Mucosa of rectum (tissue), 2 donors: Measurements from ENCODE around the gene ANGPT4.

ENCODE experiments used
- H3K27ac ChIP-seq, 2 donors: one replicate each; pipeline ENCODE4 v1.7.0; 2013; ENCODE audit warnings: inconsistent platforms in 2 of 2, low read depth in 2 of 2, low read length in 2 of 2
- H3K27me3 ChIP-seq, 2 donors: one replicate each; pipeline ENCODE4 v1.7.0; 2013; ENCODE audit warnings: low read length in 2 of 2; ENCODE audit not compliant: control insufficient read depth in 2 of 2, insufficient read depth in 2 of 2
- H3K36me3 ChIP-seq, 2 donors: one replicate each; pipeline ENCODE4 v1.7.0; 2013; ENCODE audit warnings: low read length in 2 of 2; ENCODE audit not compliant: control insufficient read depth in 2 of 2, insufficient read depth in 2 of 2
- H3K4me1 ChIP-seq, 2 donors: one replicate each; pipeline ENCODE4 v1.7.0; 2013; ENCODE audit warnings: low read length in 2 of 2, mild to moderate bottlenecking in 1 of 2; ENCODE audit not compliant: control insufficient read depth in 2 of 2, insufficient read depth in 2 of 2
- H3K4me3 ChIP-seq, 2 donors: one replicate each; pipeline ENCODE4 v1.7.0; 2013; ENCODE audit warnings: low read length in 2 of 2
- H3K9ac ChIP-seq, 2 donors: one replicate each; pipeline ENCODE4 v1.7.0; 2013; ENCODE audit warnings: low read length in 2 of 2, low read depth in 1 of 2, mild to moderate bottlenecking in 1 of 2
- H3K9me3 ChIP-seq, 2 donors: one replicate each; pipeline ENCODE4 v1.7.0; 2013; ENCODE audit warnings: low read length in 2 of 2; ENCODE audit not compliant: control insufficient read depth in 2 of 2
- donor health status: healthy.
- donor health status: Normal muscosa, but diverticular disease.

Gene ANGPT4

GRCh38 chr20:955656-956055 lies 39.5 kb upstream of the ANGPT4 start:
- H3K27me3 ChIP-seq = peaks cover 7 to 16% of the 10 kb centered on the region in 2 donors
- no peak overlapping the region for H3K4me3 ChIP-seq
- no peak overlapping the region for H3K27ac ChIP-seq
- no peaks in the 10 kb centered on the region for H3K9me3 ChIP-seq
- H3K9ac ChIP-seq = no peak overlapping the region
- H3K4me1 ChIP-seq = no peaks in the 10 kb centered on the region
- H3K36me3 ChIP-seq = no peaks in the 10 kb centered on the region

GRCh38 chr20:955111-955510 lies 39.0 kb upstream of the ANGPT4 start:
- Histone ChIP-seq H3K9ac (no peak overlapping the region), H3K4me3 (no peak overlapping the region), H3K27me3 (peaks cover 7 to 16% of the 10 kb centered on the region in 2 donors), H3K4me1 (no peaks in the 10 kb centered on the region), H3K9me3 (no peaks in the 10 kb centered on the region), H3K36me3 (no peaks in the 10 kb centered on the region), H3K27ac (no peak overlapping the region)

- H3K27me3 ChIP-seq = peaks cover 7 to 9% of the 10 kb centered on the region in 2 donors
- no peak overlapping the region for H3K4me3 ChIP-seq
- H3K4me1 ChIP-seq = no peaks in the 10 kb centered on the region
- no peak overlapping the region for H3K9ac ChIP-seq
- no peak overlapping the region for H3K27ac ChIP-seq
- H3K9me3 ChIP-seq = no peaks in the 10 kb centered on the region
- H3K36me3 ChIP-seq = no peaks in the 10 kb centered on the region
Observed at GRCh38 chr20:953742-954141, 37.6 kb upstream of the ANGPT4 start.

- no peak overlapping the region for H3K27ac ChIP-seq
- H3K4me1 ChIP-seq = no peaks in the 10 kb centered on the region
- no peak overlapping the region for H3K9ac ChIP-seq
- peaks cover 7 to 9% of the 10 kb centered on the region in 2 donors for H3K27me3 ChIP-seq
- no peaks in the 10 kb centered on the region for H3K9me3 ChIP-seq
- H3K4me3 ChIP-seq = no peak overlapping the region
- no peaks in the 10 kb centered on the region for H3K36me3 ChIP-seq
Observed at GRCh38 chr20:952196-952795, 36.2 kb upstream of the ANGPT4 start.

GRCh38 chr20:951384-952169 lies 35.4 kb upstream of the ANGPT4 start:
- no peaks in the 10 kb centered on the region for H3K4me1 ChIP-seq
- H3K27me3 ChIP-seq = peaks cover 7 to 9% of the 10 kb centered on the region in 2 donors
- H3K9ac ChIP-seq = no peak overlapping the region
- no peak overlapping the region for H3K4me3 ChIP-seq
- H3K27ac ChIP-seq = no peak overlapping the region
- no peaks in the 10 kb centered on the region for H3K9me3 ChIP-seq
- H3K36me3 ChIP-seq = no peaks in the 10 kb centered on the region

GRCh38 chr20:949717-950116 lies 33.6 kb upstream of the ANGPT4 start:
- Histone ChIP-seq H3K36me3 (no peaks in the 10 kb centered on the region), H3K4me3 (no peak overlapping the region), H3K9ac (no peak overlapping the region), H3K27ac (no peak overlapping the region), H3K27me3 (peaks cover 0 to 6% of the 10 kb centered on the region in 2 donors), H3K9me3 (no peaks in the 10 kb centered on the region), H3K4me1 (no peaks in the 10 kb centered on the region)

GRCh38 chr20:946826-947225 lies 30.7 kb upstream of the ANGPT4 start:
- Histone ChIP-seq H3K9ac (no peak overlapping the region), H3K4me3 (no peak overlapping the region), H3K36me3 (no peaks in the 10 kb centered on the region), H3K9me3 (no peaks in the 10 kb centered on the region), H3K27me3 (peaks cover 0 to 2% of the 10 kb centered on the region in 2 donors), H3K27ac (no peak overlapping the region), H3K4me1 (no peaks in the 10 kb centered on the region)

- H3K36me3 ChIP-seq = no peaks in the 10 kb centered on the region
Observed at GRCh38 chr20:945841-946240, 29.7 kb upstream of the ANGPT4 start.

GRCh38 chr20:944774-945410 lies 28.8 kb upstream of the ANGPT4 start:
- Histone ChIP-seq H3K27me3 (peaks cover 0 to 2% of the 10 kb centered on the region in 2 donors), H3K27ac (no peak overlapping the region), H3K9ac (no peak overlapping the region), H3K4me1 (no peaks in the 10 kb centered on the region), H3K4me3 (no peak overlapping the region), H3K9me3 (no peaks in the 10 kb centered on the region), H3K36me3 (no peaks in the 10 kb centered on the region)

More at GRCh38 chr20:945841-946240, 29.7 kb upstream of the ANGPT4 start:
- Histone ChIP-seq H3K9ac (no peak overlapping the region), H3K4me3 (no peak overlapping the region), H3K9me3 (no peaks in the 10 kb centered on the region), H3K27me3 (peaks cover 0 to 2% of the 10 kb centered on the region in 2 donors), H3K27ac (no peak overlapping the region), H3K4me1 (no peaks in the 10 kb centered on the region)

- Histone ChIP-seq H3K27ac (no peak overlapping the region), H3K36me3 (no peaks in the 10 kb centered on the region), H3K9me3 (no peaks in the 10 kb centered on the region), H3K9ac (no peak overlapping the region), H3K27me3 (peaks cover 0 to 2% of the 10 kb centered on the region in 2 donors), H3K4me1 (no peaks in the 10 kb centered on the region), H3K4me3 (no peak overlapping the region)
Observed at GRCh38 chr20:944148-944547, 28.0 kb upstream of the ANGPT4 start.
